ENCODE data around the gene GRK1.

The GRK1 gene

GRCh38 chr13:113783200-113783881 is 116.3 kb downstream of the GRK1 start:
- no peak for DNase-seq

DNA sequence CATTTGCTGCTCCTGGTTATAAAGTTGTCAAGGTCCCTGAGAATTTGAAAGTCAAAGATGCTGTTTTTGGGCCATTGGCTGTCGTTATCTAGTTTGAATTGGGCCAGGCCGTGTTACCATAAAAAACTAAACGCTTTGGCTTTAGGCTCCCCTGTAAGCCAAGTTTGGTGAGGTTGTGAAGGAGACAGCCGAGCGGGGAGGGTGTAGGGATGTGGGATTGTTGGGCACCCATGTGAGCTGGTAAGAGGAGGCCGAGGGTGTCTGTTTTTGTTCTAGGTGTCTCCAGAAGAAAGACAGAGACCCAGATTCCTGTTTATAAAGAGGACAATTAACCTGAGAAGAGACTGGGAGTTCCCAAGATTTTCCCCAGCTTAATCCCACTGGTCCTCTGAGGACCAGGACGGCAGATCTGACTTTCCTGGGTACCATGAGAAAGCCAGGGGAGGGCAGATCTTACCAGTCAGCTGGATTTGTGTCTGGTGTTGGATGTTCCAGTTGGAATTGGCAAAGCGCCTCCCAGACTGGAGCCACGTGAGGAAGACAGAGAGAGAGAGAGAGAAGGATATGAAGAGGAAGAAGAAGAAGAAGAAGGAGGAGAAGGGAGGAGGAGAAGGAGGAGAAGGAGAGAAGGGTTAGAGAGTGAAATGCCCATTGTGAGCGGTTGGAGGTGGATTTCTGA is 117.1 kb downstream of the GRK1 start:
- DNase-seq, result no peak

GRCh38 chr13:113784645-113785024 is 117.6 kb downstream of the GRK1 start:
- DNase-seq, result no peak

- DNase-seq, result no peak
These were observed 118.3 kb downstream of the GRK1 start for GRCh38 chr13:113785051-113786010.

GRCh38 chr13:113786262-113786841 is 119.3 kb downstream of the GRK1 start:
- no peak for DNase-seq

Measured in hematopoietic multipotent progenitor cell treated with erythropoietin and hydrocortisone succinate and interleukin-3 and kit ligand, for 8 days (in vitro differentiated cells).